MM.1S (cell line): ENCODE results near the gene VEGFB.

Experiments used
- CTCF ChIP-seq: fragments of 300-600 bp; sonication (generic); IDR thresholded peaks from 2 replicates; pipeline ENCODE4 v1.5.1; 2016; ENCODE audit warnings: antibody characterized with exemption, low read length, mixed read lengths
- EZH2 ChIP-seq: fragments of 300-600 bp; sonication (generic); optimal IDR thresholded peaks from 2 replicates; pipeline ENCODE3; 2017; ENCODE audit warnings: low read depth, mild to moderate bottlenecking, antibody characterized with exemption, low read length, mixed read lengths
- EZH2phosphoT487 ChIP-seq: fragments of 300-600 bp; sonication (generic); IDR thresholded peaks from 2 replicates; pipeline ENCODE4 v1.6.1; 2018; ENCODE audit warnings: antibody characterized with exemption, low read length

- TF ChIP-seq CTCF: no peak
- no peak for TF ChIP-seq EZH2
- no peak for TF ChIP-seq EZH2phosphoT487
Measured at GRCh38 chr11:64262271-64263002, 28.1 kb downstream of the VEGFB start.
